Dermis microvascular lymphatic vessel endothelial cell (primary cell): ENCODE measurements around the gene SYDE1. TPM values are rescaled to one million over a fixed set of nuclear protein-coding genes. Genes with fewer than 3 reads are reported as not detected.
A peak's percentile ranks its signal among the peaks of the same experiment; 100 is the strongest.

Experiments
- DNase-seq, 2 donors: peaks; one replicate each; pipeline versions ENCODE4 v3.0.0 to v3.0.0-alpha.2; 2010; ENCODE audit warnings: low read depth in 2 of 2
- total RNA-seq: library from RNA; depleted of rRNA; stranded (reverse); fragments of >200 nt; gene quantifications from 2 replicates; pipeline ENCODE4 v1.2.1, GENCODE V29; 2014

The SYDE1 gene
- total RNA-seq, 1 donor from 2014 or later: 7.7 TPM

DNA sequence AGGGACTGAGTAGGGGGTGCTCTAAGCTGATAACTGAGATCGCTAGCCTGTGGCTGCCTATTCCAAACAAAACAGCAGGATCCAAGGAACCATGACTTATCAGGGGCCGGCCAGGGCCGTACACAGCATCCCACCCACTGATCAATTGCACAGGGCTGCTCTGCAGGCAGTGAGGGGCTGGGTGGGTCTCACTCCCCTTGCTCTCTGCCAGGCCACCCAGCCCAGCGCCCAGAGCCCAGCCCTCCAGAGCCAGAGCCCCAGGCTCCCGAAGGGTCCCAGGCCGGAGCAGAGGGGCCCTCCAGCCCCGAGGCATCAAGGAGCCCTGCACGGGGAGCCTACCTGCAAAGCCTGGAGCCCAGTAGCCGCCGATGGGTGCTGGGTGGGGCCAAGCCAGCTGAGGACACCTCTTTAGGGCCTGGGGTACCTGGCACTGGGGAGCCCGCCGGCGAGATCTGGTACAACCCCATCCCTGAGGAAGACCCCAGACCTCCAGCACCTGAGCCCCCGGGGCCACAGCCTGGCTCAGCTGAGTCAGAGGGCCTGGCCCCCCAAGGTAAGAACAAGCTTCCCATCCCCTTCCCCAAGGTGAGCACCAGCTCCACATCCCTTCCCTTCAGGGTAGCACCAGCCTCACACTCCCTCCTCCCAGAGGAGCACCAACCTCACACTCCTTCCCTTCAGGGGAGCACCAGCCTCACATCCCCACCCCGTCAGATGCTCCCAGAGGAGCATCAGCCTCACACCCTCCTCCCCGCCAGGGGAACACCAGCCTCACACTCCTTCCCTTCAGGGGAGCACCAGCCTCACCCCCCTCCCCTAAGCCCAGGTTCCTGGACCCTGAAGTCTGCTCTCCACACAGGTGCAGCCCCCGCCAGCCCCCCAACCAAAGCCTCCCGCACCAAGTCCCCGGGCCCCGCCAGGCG, 1.9 kb downstream of the SYDE1 start:
- no peak for DNase-seq

DNA sequence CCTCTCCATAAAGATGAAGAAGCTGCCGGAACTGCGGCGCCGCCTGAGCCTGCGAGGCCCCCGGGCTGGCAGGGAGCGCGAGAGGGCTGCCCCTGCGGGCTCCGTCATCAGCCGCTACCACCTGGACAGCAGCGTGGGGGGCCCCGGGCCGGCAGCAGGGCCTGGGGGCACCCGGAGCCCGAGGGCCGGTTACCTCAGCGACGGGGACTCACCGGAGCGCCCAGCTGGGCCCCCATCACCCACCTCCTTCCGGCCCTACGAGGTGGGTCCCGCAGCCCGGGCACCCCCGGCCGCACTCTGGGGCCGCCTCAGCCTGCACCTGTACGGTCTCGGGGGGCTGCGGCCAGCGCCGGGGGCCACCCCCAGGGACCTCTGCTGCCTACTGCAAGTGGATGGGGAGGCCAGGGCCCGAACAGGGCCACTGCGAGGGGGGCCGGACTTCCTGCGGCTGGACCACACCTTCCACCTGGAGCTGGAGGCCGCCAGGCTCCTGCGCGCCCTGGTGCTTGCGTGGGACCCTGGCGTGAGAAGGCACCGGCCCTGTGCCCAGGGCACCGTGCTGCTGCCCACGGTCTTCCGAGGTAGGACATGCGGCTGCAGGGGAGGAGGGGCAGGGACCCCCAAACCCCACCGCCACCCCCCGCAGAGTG, 2.7 kb downstream of the SYDE1 start:
- no peak for DNase-seq

DNA sequence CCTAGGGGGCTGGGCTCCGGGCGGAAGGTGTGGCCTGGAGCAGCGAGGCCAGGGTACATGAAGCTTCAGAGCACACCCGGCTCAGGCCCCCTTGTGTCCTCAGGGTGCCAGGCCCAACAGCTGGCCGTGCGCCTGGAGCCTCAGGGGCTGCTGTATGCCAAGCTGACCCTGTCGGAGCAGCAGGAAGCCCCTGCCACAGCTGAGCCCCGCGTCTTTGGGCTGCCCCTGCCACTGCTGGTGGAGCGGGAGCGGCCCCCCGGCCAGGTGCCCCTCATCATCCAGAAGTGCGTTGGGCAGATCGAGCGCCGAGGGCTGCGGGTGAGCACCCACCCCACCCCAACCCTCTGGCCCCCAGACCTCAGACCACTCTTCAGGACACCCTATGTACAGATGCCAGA, 3.2 kb downstream of the SYDE1 start:
- no peak for DNase-seq

DNA sequence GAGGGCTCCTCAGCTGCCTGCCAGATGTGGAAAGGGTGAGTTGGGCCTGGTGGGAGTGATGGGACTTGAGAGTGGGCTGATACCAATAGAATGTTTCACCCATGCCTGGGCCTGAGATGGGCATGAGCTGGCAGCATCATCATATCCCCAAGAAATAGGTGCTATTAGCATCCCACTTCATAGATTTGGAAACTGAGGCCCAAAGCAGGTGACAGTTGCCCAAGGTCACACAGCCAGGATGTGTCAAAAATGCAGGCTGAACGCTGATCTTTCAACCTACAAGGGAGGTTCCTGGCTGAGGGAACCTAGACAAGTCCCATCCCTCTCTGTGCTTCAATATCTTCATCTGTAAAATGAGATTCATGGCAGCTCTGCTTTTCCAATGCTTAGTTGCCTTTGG, 4.6 kb downstream of the SYDE1 start:
- no peak for DNase-seq

DNA sequence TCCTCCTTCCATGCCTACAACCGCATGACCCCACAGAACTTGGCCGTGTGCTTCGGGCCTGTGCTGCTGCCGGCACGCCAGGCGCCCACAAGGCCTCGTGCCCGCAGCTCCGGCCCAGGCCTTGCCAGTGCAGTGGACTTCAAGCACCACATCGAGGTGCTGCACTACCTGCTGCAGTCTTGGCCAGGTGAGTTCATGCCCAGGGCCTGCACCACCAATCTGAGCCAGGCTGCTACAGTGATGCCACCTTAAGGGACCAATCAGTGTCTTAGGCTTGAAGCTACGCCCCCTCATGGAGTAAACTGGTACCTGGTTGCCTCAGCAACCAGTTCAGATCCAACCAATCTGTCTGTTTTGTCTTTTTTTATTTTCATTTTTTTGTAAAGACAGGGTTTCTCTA, 5.2 kb downstream of the SYDE1 start:
- DNase-seq: no peak

DNA sequence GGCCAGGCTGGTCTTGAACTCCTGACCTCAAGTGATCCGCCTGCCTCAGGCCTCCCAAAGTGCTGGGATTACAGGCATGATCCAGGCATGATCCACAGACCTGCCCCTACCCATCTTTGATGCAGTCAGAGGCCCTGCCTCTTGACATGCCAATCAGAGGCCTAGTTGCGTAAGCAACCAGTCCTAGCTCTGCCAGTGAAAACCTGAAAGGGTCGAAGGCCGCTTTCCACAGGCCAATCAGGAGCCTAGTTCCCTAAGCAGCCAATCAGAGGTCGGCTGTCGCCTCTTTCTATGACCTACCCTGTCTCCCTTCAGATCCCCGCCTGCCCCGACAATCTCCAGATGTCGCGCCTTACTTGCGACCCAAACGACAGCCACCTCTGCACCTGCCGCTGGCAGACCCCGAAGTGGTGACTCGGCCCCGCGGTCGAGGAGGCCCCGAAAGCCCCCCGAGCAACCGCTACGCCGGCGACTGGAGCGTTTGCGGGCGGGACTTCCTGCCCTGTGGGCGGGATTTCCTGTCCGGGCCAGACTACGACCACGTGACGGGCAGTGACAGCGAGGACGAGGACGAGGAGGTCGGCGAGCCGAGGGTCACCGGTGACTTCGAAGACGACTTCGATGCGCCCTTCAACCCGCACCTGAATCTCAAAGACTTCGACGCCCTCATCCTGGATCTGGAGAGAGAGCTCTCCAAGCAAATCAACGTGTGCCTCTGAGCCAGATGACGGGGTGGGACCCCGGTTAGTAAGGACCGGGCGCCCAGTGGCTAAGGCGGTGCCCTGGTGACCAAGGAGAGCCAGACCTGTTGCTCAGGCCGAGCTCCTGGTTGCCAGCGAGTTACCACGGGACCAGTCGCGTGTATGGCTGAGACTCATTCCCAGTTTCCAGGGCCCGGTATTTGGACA, 6.3 kb downstream of the SYDE1 start:
- no peak for DNase-seq

DNA sequence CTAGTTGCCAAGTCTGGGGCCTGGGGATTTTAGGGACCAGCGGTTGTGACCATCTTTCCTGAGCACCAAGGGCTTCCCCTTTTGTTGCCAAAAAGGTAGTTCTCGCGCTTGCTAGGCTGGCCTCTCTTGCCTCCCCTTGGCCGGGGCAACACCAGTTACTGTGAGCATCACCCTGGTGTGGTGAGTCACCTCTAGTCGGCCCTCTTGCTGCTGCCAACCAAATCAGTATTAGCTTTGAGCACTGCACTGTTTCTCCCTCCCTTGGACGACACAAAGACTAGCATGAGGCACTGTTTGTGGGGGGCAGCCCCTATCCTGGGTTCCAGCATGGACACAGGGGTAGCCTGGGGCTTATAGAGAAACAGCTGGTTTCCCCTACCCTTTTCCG, 6.9 kb downstream of the SYDE1 start:
- DNase-seq: no peak

DNA sequence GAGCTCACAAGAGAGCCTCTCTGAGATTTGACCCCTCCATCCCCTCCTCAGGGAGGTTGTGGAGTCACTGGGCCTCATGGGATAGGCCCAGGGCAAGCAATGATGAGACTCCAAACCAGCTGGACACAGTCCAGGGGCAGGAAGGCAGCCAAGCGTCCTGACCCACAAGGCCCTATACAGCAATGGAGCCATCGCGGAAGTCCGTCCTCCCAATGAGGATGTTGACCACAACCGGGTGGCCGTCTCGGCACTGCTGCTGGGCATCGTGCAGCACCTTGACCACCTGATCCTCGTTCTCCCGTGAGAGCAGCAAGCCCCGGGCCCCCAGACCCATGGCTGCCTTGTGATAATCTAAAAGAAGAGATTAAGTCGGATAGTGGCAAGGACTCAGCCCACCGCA, 7.9 kb downstream of the SYDE1 start:
- peak; percentile 42 to 47 for DNase-seq

DNA sequence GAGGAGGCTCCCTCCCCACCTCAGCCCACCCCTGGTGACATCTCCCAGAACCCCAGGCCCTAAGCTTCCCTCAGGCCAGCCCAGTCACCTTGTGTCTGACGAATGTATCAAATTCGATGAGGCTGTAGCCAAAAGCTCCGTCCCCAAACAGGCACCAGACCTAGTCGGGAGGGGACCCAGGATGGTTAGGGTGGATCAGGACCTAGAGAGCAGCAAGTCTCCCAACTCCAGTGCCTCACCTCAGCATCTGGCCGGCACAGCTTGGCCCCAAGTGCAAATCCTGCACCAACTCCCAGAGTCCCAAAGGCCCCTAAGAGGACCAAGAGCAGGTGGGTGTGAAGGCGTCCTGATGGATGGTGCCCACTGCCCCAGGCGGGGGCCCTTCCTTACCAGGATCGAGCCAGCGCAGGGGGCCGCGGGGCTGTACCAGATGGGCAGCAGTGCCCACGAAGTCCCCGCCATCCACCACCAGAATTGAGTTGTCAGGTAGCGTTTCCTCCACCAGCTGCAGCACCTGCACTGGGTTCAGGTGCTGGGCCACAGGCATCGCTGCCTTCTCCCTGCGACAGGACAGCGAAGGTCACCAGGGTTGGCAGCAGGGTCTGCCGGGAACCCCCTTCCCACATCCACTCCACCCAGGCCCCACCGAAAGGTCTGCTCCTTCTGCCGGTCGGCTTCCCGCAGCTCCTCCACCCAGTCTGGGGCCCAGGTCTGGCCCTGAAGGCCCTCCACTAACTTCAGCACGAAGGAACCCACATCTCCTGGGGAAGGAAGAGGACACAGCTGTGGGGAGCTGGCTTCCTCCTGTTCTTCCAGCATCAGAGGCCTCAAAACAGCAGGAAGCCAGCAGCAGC, 8.8 kb downstream of the SYDE1 start:
- DNase-seq: no peak

DNA sequence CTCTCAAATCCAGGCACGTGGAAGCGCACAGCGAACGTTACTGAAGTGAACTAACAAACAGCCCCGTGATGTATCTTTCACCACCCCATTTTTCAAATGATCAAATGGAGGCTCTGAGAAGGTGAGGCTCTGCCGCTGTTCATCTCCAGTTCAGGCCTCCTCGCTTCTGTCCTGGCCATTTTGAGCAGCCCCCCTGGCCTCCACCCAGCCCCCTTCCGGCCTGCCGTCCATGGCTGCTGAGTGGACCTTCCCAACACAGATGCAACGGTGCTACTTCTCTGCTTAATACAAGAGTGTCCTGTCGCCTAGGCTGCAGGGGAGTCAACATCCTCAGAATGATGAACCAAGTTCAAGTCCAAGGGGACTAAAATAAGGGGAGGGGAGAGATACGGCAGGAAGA, 9.7 kb downstream of the SYDE1 start:
- no peak for DNase-seq

DNA sequence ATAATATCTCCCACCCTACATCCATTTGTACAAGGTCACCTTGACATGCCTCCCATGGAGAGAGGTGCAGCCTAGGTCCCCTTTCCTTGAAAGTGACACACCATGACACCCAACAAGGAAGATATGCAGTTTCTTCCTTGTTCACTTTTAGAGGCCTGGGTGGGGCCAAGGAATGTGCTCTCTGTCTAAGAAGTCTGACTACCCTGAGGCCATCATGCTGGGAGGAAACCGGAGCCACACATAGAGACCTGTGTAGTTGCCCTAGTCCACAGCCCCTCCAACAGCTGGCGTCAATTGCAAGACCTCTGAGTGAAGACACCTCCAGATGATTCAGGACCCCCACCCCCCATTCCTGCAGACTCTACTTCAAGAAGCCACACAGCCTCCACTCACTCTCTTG, 11.0 kb downstream of the SYDE1 start:
- DNase-seq: no peak

DNA sequence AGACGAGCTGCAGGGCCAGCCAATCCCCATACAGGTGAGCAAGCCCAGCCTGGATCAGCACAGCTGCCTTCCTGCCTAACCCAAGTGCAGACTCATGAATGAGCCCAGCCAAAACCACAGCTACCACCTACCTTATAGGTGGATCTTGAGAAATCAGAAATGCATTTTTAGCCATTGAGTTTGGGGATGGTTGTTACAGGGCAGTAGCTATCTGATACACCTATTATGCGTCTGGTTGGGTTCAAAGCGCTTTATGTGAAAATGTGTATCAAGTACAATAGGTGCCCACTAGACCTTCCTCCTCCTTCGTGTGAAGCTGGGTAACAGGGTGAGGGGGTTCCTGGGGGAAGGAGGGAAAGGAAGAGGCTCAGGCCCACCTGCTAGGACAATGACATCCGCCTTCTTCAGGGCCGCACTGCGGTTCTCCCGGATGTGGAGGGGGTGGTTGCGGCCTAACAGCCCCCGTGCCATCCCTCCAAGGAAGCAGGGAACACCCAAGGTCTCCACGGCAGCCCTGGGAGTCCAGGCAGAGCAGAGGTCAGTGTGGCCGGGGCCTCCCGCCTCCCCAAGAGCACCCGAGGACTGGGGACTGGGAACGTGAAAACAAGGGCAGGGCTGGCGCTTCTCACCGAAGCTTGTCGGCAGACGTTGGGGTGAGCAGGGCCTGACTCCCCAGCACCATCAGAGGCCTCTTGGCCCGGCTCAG, 11.7 kb downstream of the SYDE1 start:
- DNase-seq: no peak

DNA sequence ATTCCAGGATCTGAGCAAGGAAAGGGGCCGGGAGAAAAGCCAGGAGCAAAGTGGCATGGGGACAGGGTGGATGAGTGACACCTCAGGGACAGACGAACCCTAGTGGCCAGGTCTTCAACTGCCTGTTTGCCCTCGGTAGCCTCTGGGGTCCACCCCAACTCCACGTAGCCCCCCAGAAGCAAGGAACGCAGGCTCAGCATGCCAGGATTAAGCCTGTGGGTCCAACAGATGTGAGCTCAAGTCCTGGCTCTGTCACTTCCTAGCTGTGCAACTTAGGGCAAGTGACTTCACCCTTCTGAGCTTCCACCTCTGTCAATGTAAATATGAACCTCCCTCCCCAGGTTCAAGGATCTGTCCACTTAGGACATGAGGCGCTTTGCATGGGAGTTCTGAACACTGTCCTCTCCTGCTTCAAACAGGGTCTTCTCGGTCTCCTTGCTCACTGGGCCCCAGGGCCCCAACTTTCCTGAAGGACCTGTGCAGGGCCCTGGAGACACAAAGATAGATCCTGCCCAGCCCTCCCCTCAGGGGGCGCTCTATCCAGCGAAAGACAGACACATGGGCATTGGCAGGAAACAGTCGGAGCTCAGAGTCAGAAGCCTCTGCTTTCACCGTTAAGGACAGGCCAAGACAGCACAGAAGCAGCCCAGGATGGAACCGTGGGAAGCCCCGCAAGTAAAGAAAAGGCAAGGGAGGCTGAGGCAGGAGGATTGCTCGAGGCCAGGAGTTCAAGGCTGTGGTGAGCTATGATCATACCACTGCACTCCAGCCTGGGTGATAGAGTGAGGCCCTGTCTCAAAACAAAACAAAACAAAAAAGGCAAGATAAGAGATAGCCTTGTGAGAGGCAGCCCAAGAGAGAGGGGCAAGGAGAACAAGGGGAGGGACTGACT, 13.2 kb downstream of the SYDE1 start:
- no peak for DNase-seq

DNA sequence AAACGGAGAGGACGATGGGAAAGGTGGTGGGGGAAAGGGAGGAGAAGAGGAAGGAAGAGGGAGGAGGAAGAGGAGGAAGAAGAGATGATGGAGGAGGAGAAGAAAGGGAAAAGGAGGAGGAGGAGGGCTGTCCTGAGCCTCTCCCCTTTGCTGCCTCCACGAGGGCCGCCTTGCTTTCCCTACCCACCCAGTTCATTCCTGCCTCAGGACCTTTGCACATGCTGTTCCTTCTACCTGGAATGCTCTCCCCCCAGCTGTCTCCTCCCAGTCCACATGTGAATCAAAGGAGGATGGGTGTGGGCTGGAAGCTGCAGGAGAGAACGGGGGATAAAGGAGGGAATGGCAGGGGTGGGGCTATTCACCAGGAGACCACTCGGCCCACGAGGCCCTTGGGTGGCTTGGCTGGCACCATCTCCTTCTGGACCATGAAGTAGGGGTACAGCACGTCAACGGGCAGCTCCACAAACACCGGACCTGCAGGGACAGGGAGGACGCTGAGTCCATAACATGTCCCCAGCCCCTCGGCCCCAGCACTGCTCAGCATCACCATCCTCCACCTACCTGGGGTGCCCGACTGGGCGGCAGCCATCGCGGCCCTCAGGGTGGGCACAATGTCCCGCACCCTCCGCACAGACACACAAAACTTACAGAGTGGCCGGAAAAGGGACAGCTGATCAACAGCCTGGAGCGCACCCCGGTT, 15.3 kb downstream of the SYDE1 start:
- no peak for DNase-seq

DNA sequence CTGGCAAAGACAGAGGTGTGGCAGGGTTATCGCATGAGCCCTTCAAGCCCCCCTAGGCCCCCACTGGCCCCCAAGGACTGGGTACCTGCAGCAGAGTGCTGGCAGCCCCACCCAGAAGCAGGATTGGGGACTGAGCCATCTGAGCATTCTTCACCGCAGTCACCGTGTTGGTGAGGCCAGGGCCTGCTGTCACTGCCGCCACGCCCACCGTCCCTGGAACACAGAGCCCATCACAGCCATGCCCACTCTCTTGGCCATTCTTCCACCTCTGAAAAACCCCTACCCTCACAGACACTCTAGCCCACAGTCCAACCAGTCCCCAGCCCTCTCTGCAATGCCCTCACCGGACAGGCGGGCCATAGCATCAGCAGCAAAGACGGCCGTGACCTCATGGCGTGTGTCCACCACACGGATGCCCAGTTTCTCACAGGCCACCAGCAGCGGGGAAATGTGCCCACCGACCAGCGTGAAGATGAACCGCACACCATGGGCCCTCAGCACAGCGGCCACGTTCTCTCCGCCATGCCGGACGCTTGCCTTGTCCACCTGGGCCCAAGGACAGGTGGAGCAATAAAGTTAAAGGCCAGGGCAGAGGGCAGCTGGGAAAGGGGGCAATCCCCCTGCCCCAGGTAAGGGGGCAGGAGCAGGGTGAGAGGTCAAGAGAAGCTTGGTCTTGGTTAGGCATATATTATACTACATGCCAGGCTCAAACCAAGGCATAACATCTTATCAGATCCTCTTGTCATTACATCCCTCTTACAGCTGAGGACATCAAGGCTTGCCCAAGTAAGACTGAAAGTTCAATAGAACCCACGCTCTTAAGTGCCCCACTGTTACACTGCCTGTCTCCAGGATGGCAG, 16.1 kb downstream of the SYDE1 start:
- no peak for DNase-seq

DNA sequence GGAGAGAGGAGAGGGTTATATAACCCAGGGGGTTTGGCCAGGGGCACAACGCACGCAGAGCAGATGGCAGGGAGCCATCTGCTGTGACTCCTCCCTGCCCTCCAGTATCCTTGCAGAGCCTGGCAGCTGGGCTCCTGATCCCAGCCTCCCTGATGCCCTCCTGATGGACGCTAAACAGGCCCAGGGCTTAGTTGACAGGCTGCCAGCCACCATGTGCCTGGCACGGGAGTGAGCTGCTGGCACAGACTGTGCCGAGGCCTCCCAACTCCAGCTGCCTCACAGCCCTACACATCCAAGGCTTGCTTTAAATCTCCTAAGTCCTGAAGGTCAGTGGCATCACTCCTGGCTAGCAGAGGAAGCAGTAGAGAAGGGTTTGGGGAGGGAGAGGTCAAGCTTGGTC, 16.7 kb downstream of the SYDE1 start:
- no peak for DNase-seq

DNA sequence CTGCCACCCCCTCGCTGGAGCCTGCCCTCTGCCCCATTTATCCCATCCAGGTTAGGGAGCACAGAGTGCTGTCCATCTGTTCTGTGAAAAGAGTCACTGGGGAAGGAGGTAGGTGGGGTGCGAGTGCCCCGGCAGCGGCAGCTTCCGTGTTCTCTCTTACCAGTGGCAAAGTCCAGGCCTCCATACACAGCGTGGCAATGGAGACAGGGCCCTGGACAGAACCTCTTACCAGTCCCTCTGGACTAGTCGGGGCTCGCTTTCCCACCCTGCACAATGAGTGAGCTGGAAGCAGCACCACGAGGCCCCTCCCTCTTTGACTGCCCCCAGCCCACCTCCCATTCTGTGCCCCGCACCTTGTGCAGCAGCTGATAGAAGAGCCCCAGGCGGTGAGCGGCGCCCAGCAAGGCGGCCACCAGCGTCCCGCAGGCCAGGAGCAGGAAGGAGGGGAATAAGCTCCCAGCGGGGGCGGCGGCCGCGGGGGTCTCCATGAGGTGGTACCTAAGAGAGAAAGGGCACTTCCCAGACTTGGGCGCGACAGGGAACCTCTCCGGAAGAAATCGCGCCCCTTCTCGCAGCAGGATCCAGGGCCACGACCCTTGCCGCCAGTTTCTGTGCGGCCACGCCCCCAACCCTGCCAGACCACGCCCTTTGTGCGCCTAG, 17.5 kb downstream of the SYDE1 start:
- DNase-seq: no peak
